OCI-LY3 (cell line): Measurements from ENCODE around the gene GPATCH3.

Experiments used
- CTCF ChIP-seq: fragments of 200-600, 300-600 bp; sonication (generic); IDR thresholded peaks from 2 replicates; pipeline ENCODE4 v1.5.1; 2014; ENCODE audit warnings: antibody characterized with exemption, low read length, low read depth
- EZH2phosphoT487 ChIP-seq: fragments of 200-600 bp; shearing (Covaris generic); IDR thresholded peaks from 2 replicates; pipeline ENCODE4 v1.6.1; 2018; ENCODE audit warnings: antibody characterized with exemption, mixed run types, low read depth

- TF ChIP-seq CTCF (no peak), EZH2phosphoT487 (no peak)
Observed at GRCh38 chr1:26936823-26937222, 36.6 kb upstream of the GPATCH3 start.
